ENCODE data around the gene RSU1. TPM values are rescaled to one million over a fixed set of nuclear protein-coding genes. Genes with fewer than 3 reads are reported as not detected.

RSU1 gene
- total and polyA plus RNA-seq, 10 donors, result 20.5 to 81.7 (median 63.4) TPM

DNA sequence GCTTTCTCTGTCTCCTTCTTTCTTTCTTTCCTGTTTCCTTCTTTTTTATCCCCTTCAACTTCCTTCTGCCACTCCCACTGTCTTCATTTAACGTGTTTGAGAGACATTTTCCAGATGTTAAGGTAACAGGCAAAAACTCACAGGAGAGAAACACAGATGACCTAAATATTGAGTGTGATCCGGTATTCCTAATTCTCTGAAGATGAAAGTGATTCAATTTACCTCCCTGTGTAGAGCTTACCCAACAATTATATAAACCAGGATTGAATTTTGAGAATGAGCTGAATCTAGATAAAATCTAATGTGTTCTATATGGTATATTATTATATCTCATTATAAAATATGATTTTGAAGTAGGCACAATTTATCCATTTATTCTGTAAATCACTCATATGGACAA lies 46.5 kb upstream of the RSU1 start:
- Histone ChIP-seq H3K4me1 (no peaks in the 10 kb centered on the region), H3K27me3 (replicated peaks in 1 of 7) (no peaks in the 10 kb centered on the region), H3K4me3 (no peak overlapping the region), H3K27ac (no peak overlapping the region), H3K36me3 (no peaks in the 10 kb centered on the region), H3K9me3 (peaks cover 0 to 16% (median 6%) of the 10 kb centered on the region in 8 donors)
- intact Hi-C loops (cut with DNase I; ENCODE audit: low total_unique reads), result no loop called here
- 64 to 89% (median 75%) methylated on average over 2 of the region's 2 CpGs for WGBS, 5 donors
- DNase-seq, result no peak
- TF ChIP-seq POLR2AphosphoS5 (IDR thresholded peaks at IDR 0.05) (no peak), POLR2A (IDR thresholded peaks at IDR 0.05) (no peak)
- TF ChIP-seq, protein P1, sequence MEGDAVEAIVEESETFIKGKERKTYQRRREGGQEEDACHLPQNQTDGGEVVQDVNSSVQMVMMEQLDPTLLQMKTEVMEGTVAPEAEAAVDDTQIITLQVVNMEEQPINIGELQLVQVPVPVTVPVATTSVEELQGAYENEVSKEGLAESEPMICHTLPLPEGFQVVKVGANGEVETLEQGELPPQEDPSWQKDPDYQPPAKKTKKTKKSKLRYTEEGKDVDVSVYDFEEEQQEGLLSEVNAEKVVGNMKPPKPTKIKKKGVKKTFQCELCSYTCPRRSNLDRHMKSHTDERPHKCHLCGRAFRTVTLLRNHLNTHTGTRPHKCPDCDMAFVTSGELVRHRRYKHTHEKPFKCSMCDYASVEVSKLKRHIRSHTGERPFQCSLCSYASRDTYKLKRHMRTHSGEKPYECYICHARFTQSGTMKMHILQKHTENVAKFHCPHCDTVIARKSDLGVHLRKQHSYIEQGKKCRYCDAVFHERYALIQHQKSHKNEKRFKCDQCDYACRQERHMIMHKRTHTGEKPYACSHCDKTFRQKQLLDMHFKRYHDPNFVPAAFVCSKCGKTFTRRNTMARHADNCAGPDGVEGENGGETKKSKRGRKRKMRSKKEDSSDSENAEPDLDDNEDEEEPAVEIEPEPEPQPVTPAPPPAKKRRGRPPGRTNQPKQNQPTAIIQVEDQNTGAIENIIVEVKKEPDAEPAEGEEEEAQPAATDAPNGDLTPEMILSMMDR (IDR thresholded peaks at IDR 0.05 in 8 of 11, conservative IDR thresholded peaks at IDR 0.05 in 3 of 11), result no peak

DNA sequence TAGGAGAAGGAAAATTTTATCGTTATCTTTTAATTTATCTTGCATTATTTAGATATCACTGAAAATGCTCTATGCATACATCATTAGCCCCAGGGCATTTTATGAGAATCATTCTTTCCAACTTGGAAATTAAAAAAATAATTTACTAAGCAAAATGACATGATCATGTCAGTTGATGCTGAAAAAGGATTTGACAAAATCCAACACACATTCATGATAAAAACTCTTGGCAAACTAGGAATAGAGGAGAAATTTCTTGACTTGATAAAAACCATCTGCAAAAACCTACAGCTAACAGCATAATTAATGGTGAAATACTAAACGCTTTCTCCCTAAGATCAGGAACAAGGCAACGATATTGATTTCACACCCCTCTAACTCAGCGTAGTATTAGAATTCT lies 40.2 kb upstream of the RSU1 start:
- no peaks in the 10 kb centered on the region for H3K27me3 ChIP-seq (replicated peaks in 1 of 7)
- H3K27ac ChIP-seq, result no peak overlapping the region
- no peaks in the 10 kb centered on the region for H3K36me3 ChIP-seq
- peaks cover 0 to 16% (median 6%) of the 10 kb centered on the region in 8 donors for H3K9me3 ChIP-seq
- no peak overlapping the region for H3K4me3 ChIP-seq
- 94 to 97% (median 95%) methylated on average over 4 of the region's 4 CpGs for WGBS, 5 donors
- intact Hi-C loops (cut with DNase I; ENCODE audit: low total_unique reads), result no loop called here
- no peaks in the 10 kb centered on the region for H3K4me1 ChIP-seq
- no peak for DNase-seq
- TF ChIP-seq POLR2A (IDR thresholded peaks at IDR 0.05), result no peak
- TF ChIP-seq, protein P1 (IDR thresholded peaks at IDR 0.05 in 8 of 11, conservative IDR thresholded peaks at IDR 0.05 in 3 of 11), result no peak
- TF ChIP-seq POLR2AphosphoS5 (IDR thresholded peaks at IDR 0.05), result no peak

DNA sequence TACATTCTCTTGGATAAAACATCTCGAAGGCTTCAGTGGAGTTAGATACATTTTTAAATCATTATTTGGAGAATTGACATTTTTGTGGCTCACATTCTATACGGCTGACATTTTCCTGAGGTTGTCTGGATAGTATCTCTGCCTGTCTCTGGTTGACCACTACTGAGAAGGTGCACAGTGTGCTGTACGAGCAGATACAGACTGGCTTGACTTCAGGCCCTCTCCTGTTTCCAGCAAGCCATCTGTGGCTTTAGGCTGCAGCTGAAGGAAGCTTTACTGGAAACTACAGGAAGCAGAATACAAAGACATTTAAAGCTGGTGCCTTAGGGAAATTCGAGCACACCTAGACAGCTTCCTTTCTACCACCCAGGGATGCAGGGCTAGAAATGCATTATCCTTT lies 39.3 kb upstream of the RSU1 start:
- intact Hi-C loops (cut with DNase I; ENCODE audit: low total_unique reads), result no loop called here
- Histone ChIP-seq H3K4me1 (no peaks in the 10 kb centered on the region), H3K27ac (no peak overlapping the region), H3K36me3 (no peaks in the 10 kb centered on the region), H3K9me3 (peaks cover 0 to 16% (median 6%) of the 10 kb centered on the region in 8 donors), H3K27me3 (replicated peaks in 1 of 7) (no peaks in the 10 kb centered on the region), H3K4me3 (no peak overlapping the region)
- no peak for DNase-seq
- 42 to 49% (median 47%) methylated on average over 4 of the region's 4 CpGs for WGBS, 5 donors
- TF ChIP-seq, protein P1 (IDR thresholded peaks at IDR 0.05 in 8 of 11, conservative IDR thresholded peaks at IDR 0.05 in 3 of 11), result no peak
- no peak for TF ChIP-seq POLR2AphosphoS5 (IDR thresholded peaks at IDR 0.05)

DNA sequence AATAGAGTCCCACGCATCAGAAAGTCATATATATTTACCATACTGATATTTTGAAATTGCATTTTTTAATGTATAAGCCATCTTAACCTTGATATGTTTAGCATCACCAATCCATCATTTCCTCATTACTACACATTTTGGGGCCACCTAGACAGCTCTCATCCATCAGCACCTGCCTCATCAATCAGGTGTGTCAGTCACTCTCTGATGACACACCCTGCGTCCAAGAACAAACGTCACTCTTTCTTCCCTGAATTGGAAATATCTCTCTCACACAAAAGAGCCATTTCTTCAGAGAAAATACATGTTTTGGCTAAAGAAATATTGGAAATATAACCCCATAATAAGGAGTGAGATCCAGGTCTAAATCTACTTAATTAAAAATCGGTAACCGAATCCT lies 38.9 kb upstream of the RSU1 start:
- no peak overlapping the region for H3K27ac ChIP-seq
- H3K36me3 ChIP-seq, result no peaks in the 10 kb centered on the region
- 92 to 95% (median 93%) methylated on average over 5 of the region's 5 CpGs for WGBS, 5 donors
- intact Hi-C loops (cut with DNase I; ENCODE audit: low total_unique reads), result no loop called here
- no peaks in the 10 kb centered on the region for H3K27me3 ChIP-seq (replicated peaks in 1 of 7)
- H3K4me3 ChIP-seq, result no peak overlapping the region
- no peaks in the 10 kb centered on the region for H3K4me1 ChIP-seq
- TF ChIP-seq, protein P1 (IDR thresholded peaks at IDR 0.05 in 8 of 11, conservative IDR thresholded peaks at IDR 0.05 in 3 of 11), result no peak
- TF ChIP-seq POLR2AphosphoS5 (IDR thresholded peaks at IDR 0.05) (no peak), POLR2A (IDR thresholded peaks at IDR 0.05) (no peak)
- no peak for DNase-seq
- peaks cover 0 to 12% (median 6%) of the 10 kb centered on the region in 8 donors for H3K9me3 ChIP-seq

Measured in spleen (tissue), 11 donors.